ENCODE data around the gene WNK2.
A peak's percentile ranks its signal among the peaks of the same experiment; 100 is the strongest.

Gene WNK2

GRCh38 chr9:93161786-93162562 is 22.0 kb upstream of the WNK2 start:
- no peak for DNase-seq

- no peak for DNase-seq
Measured at GRCh38 chr9:93164085-93164484, 19.9 kb upstream of the WNK2 start.

GRCh38 chr9:93166699-93167098 is 17.2 kb upstream of the WNK2 start:
- DNase-seq, result no peak

GRCh38 chr9:93167185-93167584 is 16.8 kb upstream of the WNK2 start:
- no peak for DNase-seq

GRCh38 chr9:93167838-93168237 is 16.1 kb upstream of the WNK2 start:
- no peak for DNase-seq

GRCh38 chr9:93168581-93168980 is 15.4 kb upstream of the WNK2 start:
- DNase-seq, result no peak

GRCh38 chr9:93169444-93169843 is 14.5 kb upstream of the WNK2 start:
- DNase-seq, result no peak

GRCh38 chr9:93170571-93170970 is 13.4 kb upstream of the WNK2 start:
- DNase-seq, result no peak

GRCh38 chr9:93171261-93171990 is 12.5 kb upstream of the WNK2 start:
- no peak for DNase-seq

GRCh38 chr9:93172666-93173364 is 11.1 kb upstream of the WNK2 start:
- no peak for DNase-seq

- DNase-seq, result peak in 1 of 5 donors; percentile 27
Measured at GRCh38 chr9:93173365-93174051, 10.4 kb upstream of the WNK2 start.

GRCh38 chr9:93174976-93175375 is 9.0 kb upstream of the WNK2 start:
- DNase-seq, result no peak

GRCh38 chr9:93177676-93178075 is 6.3 kb upstream of the WNK2 start:
- DNase-seq, result no peak

- no peak for DNase-seq
Measured at GRCh38 chr9:93178851-93179786, 4.8 kb upstream of the WNK2 start.

- no peak for DNase-seq
Measured at GRCh38 chr9:93180938-93181337, 3.0 kb upstream of the WNK2 start.

GRCh38 chr9:93181672-93182435 is 2.1 kb upstream of the WNK2 start:
- no peak for DNase-seq

- DNase-seq, result no peak
Measured at GRCh38 chr9:93182572-93182971, 1.4 kb upstream of the WNK2 start.

- no peak for DNase-seq
Measured at GRCh38 chr9:93183131-93183662, 742 bp upstream of the WNK2 start.

- no peak for DNase-seq
Measured at GRCh38 chr9:93184432-93185265, 710 bp downstream of the WNK2 start.

Data from T-helper 1 cell (primary cell).